ENCODE measurements around the gene G3BP2. TPM values are rescaled to one million over a fixed set of nuclear protein-coding genes. Genes with fewer than 3 reads are reported as not detected.

Gene G3BP2
- total and polyA plus RNA-seq, 9 of the 15 experiments (the other 6 are each of a cell fraction or from before 2014, with no cell fraction given): 25.2 to 222 (median 130) TPM

GRCh38 chr4:75702919-75703411 is 29.8 kb upstream of the G3BP2 start:
- FAIRE-seq (no peak), DNase-seq (ENCODE audit: extremely low read depth in 1 of 4, low spot score in 3 of 4) (no peak), ATAC-seq (no peak; the same call in 1 of the 3 replicates)
- H3K27me3 ChIP-seq (ENCODE audit: control insufficient read depth in 2 of 2, insufficient read depth in 2 of 2, low read length in 2 of 2): no peaks in the 10 kb centered on the region
- BruUV-seq (replicated peaks): no TSS peak
- H3K9me1 ChIP-seq (ENCODE audit: control insufficient read depth, insufficient read depth, low read length): no peaks in the 10 kb centered on the region
- H3K4me2 ChIP-seq (ENCODE audit: insufficient read depth, low read length): no peak overlapping the region
- no peak overlapping the region for H3K27ac ChIP-seq (ENCODE audit: extremely low read depth, low read depth, low read length)
- H4K20me1 ChIP-seq (replicated peaks; ENCODE audit: control insufficient read depth, insufficient read depth, low read length): no peaks in the 10 kb centered on the region
- no peaks in the 10 kb centered on the region for H3K9me3 ChIP-seq (replicated peaks; ENCODE audit: control insufficient read depth, insufficient read depth, low read depth, low read length)
- no peaks in the 10 kb centered on the region for H3K79me2 ChIP-seq (ENCODE audit: control insufficient read depth, insufficient read depth, low read length)
- 53% methylated on average over 4 of the region's 4 CpGs for WGBS (ENCODE audit: insufficient coverage, low coverage, missing lambda C conversion rate)
- CTCF ChIA-PET (ENCODE audit: low intra/inter-chr PET ratio): no interaction called here
- H3K4me3 ChIP-seq: no peak overlapping the region
- H3K4me1 ChIP-seq (replicated peaks in 1 of 2; ENCODE audit: control insufficient read depth in 2 of 2, insufficient read depth in 2 of 2, low read length in 2 of 2): peaks cover 6 to 8% of the 10 kb centered on the region in 2 experiments; a peak in 2 of 5 replicates
- no peaks in the 10 kb centered on the region; the same call in 2 of the 3 replicates for H3K36me3 ChIP-seq (ENCODE audit: control insufficient read depth, insufficient read depth, low read length)
- TF ChIP-seq HLTF (IDR thresholded peaks at IDR 0.05) (no peak), ZBTB7A (IDR thresholded peaks at IDR 0.05; ENCODE audit: borderline replicate concordance, control insufficient read depth, low read depth, low read length) (no peak), ZKSCAN8 (CRISPR knock-in tag; IDR thresholded peaks at IDR 0.05) (peak; percentile 76; the same call in 1 of the 2 replicates)
- in situ Hi-C loops (cut with MboI) (no loop called here), intact Hi-C loops (cut with micrococcal nuclease) (no loop called here)
- no peak overlapping the region for H2AFZ ChIP-seq (ENCODE audit: low read depth, low read length)
- H3K9ac ChIP-seq (ENCODE audit: insufficient read depth in 1 of 2, low read depth in 2 of 2, low read length in 2 of 2): no peak overlapping the region
- POLR2A ChIA-PET: no interaction called here

- CTCF ChIA-PET (ENCODE audit: low intra/inter-chr PET ratio): no interaction called here
- intact Hi-C loops (cut with micrococcal nuclease): no loop called here
- TF ChIP-seq, protein P1, sequence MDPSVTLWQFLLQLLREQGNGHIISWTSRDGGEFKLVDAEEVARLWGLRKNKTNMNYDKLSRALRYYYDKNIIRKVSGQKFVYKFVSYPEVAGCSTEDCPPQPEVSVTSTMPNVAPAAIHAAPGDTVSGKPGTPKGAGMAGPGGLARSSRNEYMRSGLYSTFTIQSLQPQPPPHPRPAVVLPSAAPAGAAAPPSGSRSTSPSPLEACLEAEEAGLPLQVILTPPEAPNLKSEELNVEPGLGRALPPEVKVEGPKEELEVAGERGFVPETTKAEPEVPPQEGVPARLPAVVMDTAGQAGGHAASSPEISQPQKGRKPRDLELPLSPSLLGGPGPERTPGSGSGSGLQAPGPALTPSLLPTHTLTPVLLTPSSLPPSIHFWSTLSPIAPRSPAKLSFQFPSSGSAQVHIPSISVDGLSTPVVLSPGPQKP (CRISPR knock-in tag; IDR thresholded peaks at IDR 0.05): no peak
- TF ChIP-seq, protein P2, sequence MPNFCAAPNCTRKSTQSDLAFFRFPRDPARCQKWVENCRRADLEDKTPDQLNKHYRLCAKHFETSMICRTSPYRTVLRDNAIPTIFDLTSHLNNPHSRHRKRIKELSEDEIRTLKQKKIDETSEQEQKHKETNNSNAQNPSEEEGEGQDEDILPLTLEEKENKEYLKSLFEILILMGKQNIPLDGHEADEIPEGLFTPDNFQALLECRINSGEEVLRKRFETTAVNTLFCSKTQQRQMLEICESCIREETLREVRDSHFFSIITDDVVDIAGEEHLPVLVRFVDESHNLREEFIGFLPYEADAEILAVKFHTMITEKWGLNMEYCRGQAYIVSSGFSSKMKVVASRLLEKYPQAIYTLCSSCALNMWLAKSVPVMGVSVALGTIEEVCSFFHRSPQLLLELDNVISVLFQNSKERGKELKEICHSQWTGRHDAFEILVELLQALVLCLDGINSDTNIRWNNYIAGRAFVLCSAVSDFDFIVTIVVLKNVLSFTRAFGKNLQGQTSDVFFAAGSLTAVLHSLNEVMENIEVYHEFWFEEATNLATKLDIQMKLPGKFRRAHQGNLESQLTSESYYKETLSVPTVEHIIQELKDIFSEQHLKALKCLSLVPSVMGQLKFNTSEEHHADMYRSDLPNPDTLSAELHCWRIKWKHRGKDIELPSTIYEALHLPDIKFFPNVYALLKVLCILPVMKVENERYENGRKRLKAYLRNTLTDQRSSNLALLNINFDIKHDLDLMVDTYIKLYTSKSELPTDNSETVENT (CRISPR knock-in tag; IDR thresholded peaks at IDR 0.05): no peak
- TF ChIP-seq MIER1 (IDR thresholded peaks at IDR 0.05; ENCODE audit: low read depth) (no peak), JUN (IDR thresholded peaks at IDR 0.05; ENCODE audit: borderline replicate concordance, low read depth, low read length) (no peak), JUN (CRISPR knock-in tag; IDR thresholded peaks at IDR 0.05; ENCODE audit: borderline replicate concordance) (no peak), NFIX (CRISPR knock-in tag; IDR thresholded peaks at IDR 0.05; ENCODE audit: low read depth) (no peak), SIN3A (IDR thresholded peaks at IDR 0.05; ENCODE audit: borderline replicate concordance in 2 of 2, control insufficient read depth in 1 of 2, low read depth in 2 of 2, low read length in 2 of 2) (no peak), ZNF146 (CRISPR knock-in tag; IDR thresholded peaks at IDR 0.05; ENCODE audit: unreplicated experiment) (no peak), CBFA2T3 (IDR thresholded peaks at IDR 0.05) (no peak), ZFP1 (CRISPR knock-in tag; IDR thresholded peaks at IDR 0.05) (no peak), DPF2 (IDR thresholded peaks at IDR 0.05) (no peak)
These were observed 26.1 kb upstream of the G3BP2 start for GRCh38 chr4:75699299-75699698.

More at GRCh38 chr4:75699299-75699698, 26.1 kb upstream of the G3BP2 start:
- BruUV-seq (replicated peaks): no TSS peak
- Histone ChIP-seq H3K9ac (ENCODE audit: insufficient read depth in 1 of 2, low read depth in 2 of 2, low read length in 2 of 2) (no peak overlapping the region), H3K36me3 (ENCODE audit: control insufficient read depth, insufficient read depth, low read length) (no peaks in the 10 kb centered on the region; the same call in 2 of the 3 replicates), H3K9me3 (replicated peaks; ENCODE audit: control insufficient read depth, insufficient read depth, low read depth, low read length) (no peaks in the 10 kb centered on the region), H2AFZ (ENCODE audit: low read depth, low read length) (no peak overlapping the region), H3K4me2 (ENCODE audit: insufficient read depth, low read length) (no peak overlapping the region), H4K20me1 (replicated peaks; ENCODE audit: control insufficient read depth, insufficient read depth, low read length) (no peaks in the 10 kb centered on the region), H3K4me3 (no peak overlapping the region), H3K79me2 (ENCODE audit: control insufficient read depth, insufficient read depth, low read length) (no peaks in the 10 kb centered on the region), H3K9me1 (ENCODE audit: control insufficient read depth, insufficient read depth, low read length) (no peaks in the 10 kb centered on the region), H3K27ac (ENCODE audit: extremely low read depth, low read depth, low read length) (no peak overlapping the region), H3K27me3 (ENCODE audit: control insufficient read depth in 2 of 2, insufficient read depth in 2 of 2, low read length in 2 of 2) (no peaks in the 10 kb centered on the region), H3K4me1 (replicated peaks in 1 of 2; ENCODE audit: control insufficient read depth in 2 of 2, insufficient read depth in 2 of 2, low read length in 2 of 2) (peaks cover 6 to 8% of the 10 kb centered on the region in 2 experiments; a peak in 2 of 5 replicates)
- no peak for DNase-seq (ENCODE audit: extremely low read depth in 1 of 4, low spot score in 3 of 4)
- ATAC-seq: peak; percentile 22; the same call in 2 of the 3 replicates
- 0% methylated on average over 1 of the region's 1 CpG for WGBS (ENCODE audit: insufficient coverage, low coverage, missing lambda C conversion rate)
- FAIRE-seq: no peak
- in situ Hi-C loops (cut with MboI): no loop called here
- POLR2A ChIA-PET: interaction anchor here (1.4 to 1.6 kb wide), 2 partner anchors 19 to 25 kb away, joined by 3 read pairs; partner anchors contain the start of gene USO1

All from K562 (cell line).